PC-9 (cell line): ENCODE data around the gene RPL7A.

Source experiments
- CTCF ChIP-seq: fragments of 200-600 bp; sonication (generic); conservative IDR thresholded peaks from 2 replicates; pipeline ENCODE4 v1.6.1; 2017; ENCODE audit warnings: mixed run types, antibody characterized with exemption, mild to moderate bottlenecking, moderate library complexity
- EZH2 ChIP-seq: fragments of 200-600 bp; sonication (generic); IDR thresholded peaks from 2 replicates; pipeline ENCODE4 v1.8.0; 2017; ENCODE audit warnings: antibody characterized with exemption, low read depth

GRCh38 chr9:133322701-133323100, 25.3 kb upstream of the RPL7A start:
- TF ChIP-seq EZH2 (no peak), CTCF (no peak)
